HG02610 (cell line): ENCODE measurements around the gene SCN1A.
"Not testable (repeated sequence)": the region's sequence is repeated elsewhere in the genome, so short reads cannot be mapped to it uniquely, and the experiment has no call there.

Experiments used
- ATAC-seq: cut with Tn5 transposase; IDR thresholded peaks from one replicate; pipeline ENCODE4 v1.9.1; 2021; ENCODE audit warnings: mild to moderate bottlenecking, moderate library complexity; ENCODE audit not compliant: unreplicated experiment

The SCN1A gene

GRCh38 chr2:166127217-166128155, at the start of gene SCN1A:
TSS of gene SCN1A (minus strand) at chr2:166128020. CDS start at chr2:166073621, 54,399 bp downstream.
- no peak for ATAC-seq

- no peak for ATAC-seq
Observed at GRCh38 chr2:166173263-166173662, 45.4 kb upstream of the SCN1A start.

DNA sequence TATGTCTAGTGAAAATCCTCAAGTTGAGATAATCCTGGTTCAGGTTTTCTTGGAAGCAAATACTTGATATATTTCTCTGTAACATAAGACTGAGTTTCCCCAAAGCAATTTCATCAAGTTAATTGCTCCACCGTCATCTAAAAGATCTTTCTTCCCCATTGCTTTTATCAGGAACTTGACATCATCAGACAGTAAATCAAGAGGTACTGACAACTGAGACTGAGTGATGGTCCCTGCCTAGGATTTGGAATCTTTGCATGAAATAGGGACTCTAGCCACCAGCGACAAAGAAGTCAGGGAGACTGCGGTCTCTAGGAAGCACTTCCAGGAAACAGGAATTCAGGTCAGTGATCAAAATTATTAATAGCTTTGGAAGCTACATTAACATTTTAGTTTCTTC, 43.4 kb upstream of the SCN1A start:
- no peak for ATAC-seq

GRCh38 chr2:166170356-166170755, 42.5 kb upstream of the SCN1A start:
- ATAC-seq, result peak; percentile 91

GRCh38 chr2:166167449-166167848, 39.6 kb upstream of the SCN1A start:
- no peak for ATAC-seq

GRCh38 chr2:166163775-166164174, 36.0 kb upstream of the SCN1A start:
- ATAC-seq, result no peak

GRCh38 chr2:166158546-166158945, 30.7 kb upstream of the SCN1A start:
- ATAC-seq, result no peak

GRCh38 chr2:166157578-166157977, 29.8 kb upstream of the SCN1A start:
- ATAC-seq, result no peak

DNA sequence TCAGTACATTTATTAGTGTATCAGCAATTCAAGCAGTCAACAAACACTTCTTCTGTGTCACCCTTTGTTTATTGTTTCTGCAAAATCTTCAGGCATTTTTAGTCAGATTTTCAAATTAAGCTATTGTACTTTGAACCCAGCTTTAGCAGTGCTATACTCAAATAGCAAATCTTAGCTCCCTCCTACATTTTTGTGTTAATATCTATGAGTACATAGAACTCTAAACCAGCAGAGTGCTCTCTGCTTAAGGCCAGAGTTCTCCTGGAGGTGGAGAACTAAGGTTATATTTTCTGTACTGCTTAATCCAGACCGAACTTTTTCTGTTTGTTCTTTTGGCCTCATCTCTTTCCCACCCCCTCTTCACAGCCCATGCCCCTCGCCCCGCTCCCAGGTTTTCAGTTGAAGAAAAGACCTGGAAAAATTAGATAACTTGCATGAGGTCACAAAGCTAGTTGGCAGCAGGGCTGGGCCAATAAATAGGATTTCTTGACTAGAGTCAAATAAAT, 29.2 kb upstream of the SCN1A start:
- ATAC-seq, result no peak

GRCh38 chr2:166155589-166155988, 27.8 kb upstream of the SCN1A start:
- ATAC-seq, result no peak

DNA sequence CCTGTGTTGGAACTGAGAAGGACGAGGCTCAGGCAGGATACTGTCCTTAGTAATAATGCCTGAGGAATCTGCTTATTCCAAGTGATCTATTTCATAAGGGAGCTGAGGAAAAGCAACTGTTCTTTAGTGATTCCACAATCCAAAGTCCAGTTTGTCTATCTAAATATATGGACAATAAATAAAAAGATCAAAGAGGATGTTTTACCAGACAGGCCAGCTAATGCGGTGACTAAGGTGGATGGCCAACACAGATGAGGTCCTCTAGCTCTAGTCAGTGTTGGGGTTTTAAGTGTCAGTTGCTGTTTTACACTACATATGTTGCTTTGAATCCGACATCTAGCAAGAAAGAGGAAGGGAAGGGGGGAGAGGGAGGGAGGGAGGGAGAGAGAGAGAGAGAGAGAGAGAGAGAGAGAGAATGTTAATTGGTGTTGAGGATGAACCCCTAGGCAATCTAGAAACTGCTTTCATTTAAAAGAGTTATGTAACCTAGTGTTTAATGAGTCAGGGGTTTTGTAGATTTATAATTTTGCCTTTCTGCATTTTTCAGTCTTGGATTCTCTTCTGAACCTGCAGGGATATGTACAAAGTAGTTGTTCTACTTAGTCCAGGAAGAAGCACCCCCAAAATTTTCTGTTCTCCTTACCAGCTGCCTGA, 27.0 kb upstream of the SCN1A start:
- no peak for ATAC-seq

- no peak for ATAC-seq
Observed at GRCh38 chr2:166152064-166152463, 24.2 kb upstream of the SCN1A start.

DNA sequence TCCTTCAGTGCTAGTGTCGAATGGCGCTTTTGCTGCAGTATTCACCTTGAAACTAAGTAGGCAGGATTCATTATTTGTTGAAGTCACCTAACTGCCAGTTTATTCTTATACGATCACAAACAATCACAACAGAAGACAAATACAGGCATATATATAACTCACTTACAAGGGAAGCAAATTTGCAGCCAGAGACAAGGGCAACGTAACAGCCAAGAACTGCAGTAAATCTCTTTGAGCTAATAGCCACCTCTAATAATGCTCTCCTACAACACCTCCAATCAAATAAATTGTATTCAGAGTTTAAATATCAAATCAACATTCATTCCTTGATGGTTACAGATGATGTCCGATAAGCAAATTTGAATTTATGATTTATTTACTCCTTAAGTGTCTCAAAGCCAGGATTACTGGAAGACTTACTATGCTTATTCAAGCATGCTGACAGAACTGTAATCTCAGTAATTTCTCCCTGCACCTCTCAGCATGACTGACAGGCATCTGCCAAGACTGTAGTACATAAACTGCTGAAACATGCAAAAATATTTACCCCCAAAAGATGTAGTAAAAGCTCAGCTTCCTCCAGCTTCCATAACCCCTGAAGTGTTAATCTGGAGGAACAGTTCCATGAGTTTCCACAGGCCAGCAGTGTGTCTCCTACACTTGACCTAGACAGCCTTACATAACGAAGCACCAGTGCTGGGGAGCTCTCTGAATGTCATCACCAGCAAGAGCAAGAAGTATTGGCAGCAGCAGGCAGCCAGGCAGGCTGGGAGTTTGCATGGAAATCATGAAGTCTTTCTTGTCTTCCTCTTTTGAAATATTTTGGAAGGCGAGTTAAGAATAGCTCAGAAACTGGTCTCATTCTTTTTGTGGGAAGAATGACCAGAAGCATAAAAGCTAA, 20.9 kb upstream of the SCN1A start:
- no peak for ATAC-seq

DNA sequence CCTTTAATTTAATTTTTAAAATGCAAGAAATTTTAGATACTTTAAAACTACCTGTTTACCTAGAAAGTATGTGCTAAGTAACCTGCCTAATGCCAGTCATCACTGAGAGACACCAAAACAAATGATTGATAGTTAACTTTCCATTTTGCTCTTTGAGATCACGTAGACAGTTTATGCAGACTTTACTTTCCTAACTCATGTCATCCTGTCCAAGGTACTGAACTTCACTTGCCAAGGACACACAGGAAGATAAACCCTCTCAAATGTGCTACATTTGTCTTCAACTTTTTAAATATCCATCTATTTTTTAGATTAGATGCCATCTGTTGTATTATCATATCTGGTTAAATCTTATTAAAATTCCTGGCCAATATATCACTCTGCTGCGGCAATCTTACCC, 20.1 kb upstream of the SCN1A start:
- no peak for ATAC-seq

- ATAC-seq, result no peak
Observed at GRCh38 chr2:166144071-166144470, 16.3 kb upstream of the SCN1A start.

GRCh38 chr2:166140932-166141331, 13.1 kb upstream of the SCN1A start:
- no peak for ATAC-seq

DNA sequence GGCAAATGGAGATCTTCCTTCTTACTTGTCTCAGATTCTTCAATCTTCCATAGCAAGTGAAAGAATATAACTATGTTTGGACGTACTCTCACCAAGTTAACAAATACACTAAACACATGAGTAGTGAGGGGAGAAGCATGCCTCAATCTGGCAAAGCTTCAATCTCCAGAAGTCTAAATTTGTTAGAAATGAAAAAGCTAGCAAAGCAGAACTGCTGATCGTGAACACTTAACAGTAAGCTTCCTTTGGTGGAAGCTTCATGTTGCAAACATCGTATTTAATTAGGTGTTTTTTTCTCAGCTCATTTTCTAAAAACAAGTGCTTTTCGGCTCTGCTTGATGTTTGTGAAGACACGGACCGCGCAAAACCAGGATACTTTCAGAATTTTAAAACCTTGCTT, 12.7 kb upstream of the SCN1A start:
- ATAC-seq, result no peak

GRCh38 chr2:166139479-166139878, 11.7 kb upstream of the SCN1A start:
- not testable (repeated sequence) for ATAC-seq

DNA sequence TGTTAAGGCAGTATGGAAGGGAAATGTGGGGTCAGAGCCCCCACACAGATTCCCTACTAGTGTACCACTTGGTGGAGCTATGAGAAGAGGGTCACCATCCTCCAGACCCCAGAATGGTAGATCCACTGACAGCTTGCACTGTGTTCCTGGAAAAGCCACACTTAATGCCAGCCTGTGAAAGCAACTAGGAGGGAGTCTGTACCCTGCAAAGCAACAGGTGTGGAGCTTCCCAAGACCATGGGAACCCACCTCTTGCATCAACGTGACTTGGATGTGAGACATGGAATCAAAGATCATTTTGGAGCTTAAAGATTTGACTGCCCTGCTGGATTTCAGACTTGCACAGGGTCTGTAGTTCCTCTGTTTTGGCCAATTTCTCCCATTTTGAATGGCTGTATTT, 10.8 kb upstream of the SCN1A start:
- no peak for ATAC-seq

GRCh38 chr2:166138144-166138543, 10.3 kb upstream of the SCN1A start:
- ATAC-seq, result no peak

DNA sequence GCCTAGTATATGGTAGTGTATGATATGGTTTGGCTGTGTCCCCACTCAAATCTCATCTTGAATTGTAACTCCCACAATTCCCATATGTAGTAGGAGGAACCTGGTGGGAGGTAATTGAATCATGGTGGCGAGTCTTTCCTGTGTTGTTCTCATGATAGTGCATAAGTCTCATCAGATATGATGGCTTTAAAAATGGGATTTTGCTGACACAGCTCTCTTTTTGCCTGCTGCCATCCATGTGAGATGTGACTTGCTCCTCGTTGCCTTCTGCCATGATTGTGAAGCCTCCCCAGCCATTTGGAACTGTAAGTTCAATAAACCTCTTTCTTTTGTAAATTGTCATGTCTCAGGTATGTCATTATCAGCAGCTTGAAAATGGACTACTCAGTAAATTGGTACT, 9.5 kb upstream of the SCN1A start:
- no peak for ATAC-seq
